SU-DHL-6 (cell line): Measurements from ENCODE around the gene ARL8B.

Experiments
- EZH2phosphoT487 ChIP-seq: fragments of 200-600 bp; sonication (generic), shearing (Covaris generic); conservative IDR thresholded peaks from 2 replicates; pipeline ENCODE4 v1.6.1; 2018; ENCODE audit warnings: mild to moderate bottlenecking, antibody characterized with exemption, low read length, moderate library complexity, mixed read lengths
- TF ChIP-seq, protein P1 (sequence below): fragments of 200-600 bp; sonication (generic); IDR thresholded peaks from one replicate; pipeline ENCODE4 v1.5.1; 2017; ENCODE audit warnings: antibody characterized with exemption, mild to moderate bottlenecking, low read length, moderate library complexity; ENCODE audit not compliant: insufficient read depth, poor library complexity, severe bottlenecking

DNA sequence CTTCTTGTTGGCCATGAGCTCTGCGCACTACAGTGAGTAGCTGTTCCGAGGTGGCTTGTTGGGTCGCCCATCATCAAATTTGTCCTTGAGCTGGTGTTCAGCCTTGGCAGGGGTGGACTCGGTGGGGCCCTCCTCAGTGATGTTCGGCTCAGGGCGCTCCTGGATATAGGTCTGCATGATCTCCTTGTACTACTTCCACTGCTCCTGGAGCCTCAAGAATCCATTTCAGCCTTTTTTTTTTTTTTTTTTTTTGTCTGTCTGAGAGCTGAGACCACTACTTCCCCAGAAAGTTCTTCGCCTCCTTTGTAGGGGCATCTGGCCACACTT is 39.3 kb upstream of the ARL8B start:
- TF ChIP-seq, protein P1, sequence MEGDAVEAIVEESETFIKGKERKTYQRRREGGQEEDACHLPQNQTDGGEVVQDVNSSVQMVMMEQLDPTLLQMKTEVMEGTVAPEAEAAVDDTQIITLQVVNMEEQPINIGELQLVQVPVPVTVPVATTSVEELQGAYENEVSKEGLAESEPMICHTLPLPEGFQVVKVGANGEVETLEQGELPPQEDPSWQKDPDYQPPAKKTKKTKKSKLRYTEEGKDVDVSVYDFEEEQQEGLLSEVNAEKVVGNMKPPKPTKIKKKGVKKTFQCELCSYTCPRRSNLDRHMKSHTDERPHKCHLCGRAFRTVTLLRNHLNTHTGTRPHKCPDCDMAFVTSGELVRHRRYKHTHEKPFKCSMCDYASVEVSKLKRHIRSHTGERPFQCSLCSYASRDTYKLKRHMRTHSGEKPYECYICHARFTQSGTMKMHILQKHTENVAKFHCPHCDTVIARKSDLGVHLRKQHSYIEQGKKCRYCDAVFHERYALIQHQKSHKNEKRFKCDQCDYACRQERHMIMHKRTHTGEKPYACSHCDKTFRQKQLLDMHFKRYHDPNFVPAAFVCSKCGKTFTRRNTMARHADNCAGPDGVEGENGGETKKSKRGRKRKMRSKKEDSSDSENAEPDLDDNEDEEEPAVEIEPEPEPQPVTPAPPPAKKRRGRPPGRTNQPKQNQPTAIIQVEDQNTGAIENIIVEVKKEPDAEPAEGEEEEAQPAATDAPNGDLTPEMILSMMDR = no peak
- TF ChIP-seq EZH2phosphoT487 = no peak
